Activated gamma-delta T cell (primary cell): ENCODE results near the gene MBTPS2.
"Not testable (repeated sequence)": the region's sequence is repeated elsewhere in the genome, so short reads cannot be mapped to it uniquely, and the experiment has no call there.

Experiments used
- DNase-seq: peaks from one replicate; lab custom pipeline; 2025; lab: John Stamatoyannopoulos, UW

MBTPS2 gene

GRCh38 chrX:21856504-21856903 is 17.1 kb downstream of the MBTPS2 start:
- no peak for DNase-seq

DNA sequence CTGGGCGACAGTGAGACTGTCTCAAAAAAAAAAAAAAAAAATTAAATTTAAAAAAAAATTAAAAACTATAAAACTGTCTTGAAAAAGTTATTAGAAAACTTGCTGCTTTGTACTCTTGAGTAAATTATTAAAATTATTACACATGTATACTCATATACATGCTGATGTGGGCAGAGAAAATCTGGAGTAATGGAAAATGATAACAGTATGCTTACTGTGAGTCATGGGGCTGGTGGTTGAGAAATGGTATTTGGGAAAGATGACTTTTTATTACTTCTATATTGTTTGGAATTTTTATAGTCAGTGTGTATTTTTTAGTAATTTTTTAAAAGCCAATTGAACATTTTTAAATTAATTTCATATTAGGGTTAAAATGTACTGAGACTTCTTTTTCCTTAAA is 23.8 kb downstream of the MBTPS2 start:
- DNase-seq = no peak

DNA sequence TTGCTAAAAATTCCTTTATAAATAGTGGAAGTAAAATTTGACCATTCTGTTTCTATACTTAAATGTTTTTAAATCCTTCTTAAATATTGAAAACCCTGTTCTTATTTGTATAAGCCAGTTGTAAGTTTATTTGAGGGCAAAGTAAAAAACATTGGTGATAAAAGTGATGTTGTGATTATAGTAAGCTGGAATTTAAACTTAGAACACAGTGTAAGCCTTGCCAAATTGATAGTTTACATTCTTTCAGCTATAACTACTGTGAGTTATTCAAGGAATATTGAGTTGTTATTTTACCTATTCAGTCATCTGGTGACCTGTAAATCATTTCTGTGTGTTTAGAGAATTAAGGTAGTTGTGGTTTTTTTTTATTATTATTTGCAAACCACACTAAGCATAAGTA is 26.0 kb downstream of the MBTPS2 start:
- no peak for DNase-seq

- no peak for DNase-seq
Measured at GRCh38 chrX:21870494-21870893, 31.1 kb downstream of the MBTPS2 start.

DNA sequence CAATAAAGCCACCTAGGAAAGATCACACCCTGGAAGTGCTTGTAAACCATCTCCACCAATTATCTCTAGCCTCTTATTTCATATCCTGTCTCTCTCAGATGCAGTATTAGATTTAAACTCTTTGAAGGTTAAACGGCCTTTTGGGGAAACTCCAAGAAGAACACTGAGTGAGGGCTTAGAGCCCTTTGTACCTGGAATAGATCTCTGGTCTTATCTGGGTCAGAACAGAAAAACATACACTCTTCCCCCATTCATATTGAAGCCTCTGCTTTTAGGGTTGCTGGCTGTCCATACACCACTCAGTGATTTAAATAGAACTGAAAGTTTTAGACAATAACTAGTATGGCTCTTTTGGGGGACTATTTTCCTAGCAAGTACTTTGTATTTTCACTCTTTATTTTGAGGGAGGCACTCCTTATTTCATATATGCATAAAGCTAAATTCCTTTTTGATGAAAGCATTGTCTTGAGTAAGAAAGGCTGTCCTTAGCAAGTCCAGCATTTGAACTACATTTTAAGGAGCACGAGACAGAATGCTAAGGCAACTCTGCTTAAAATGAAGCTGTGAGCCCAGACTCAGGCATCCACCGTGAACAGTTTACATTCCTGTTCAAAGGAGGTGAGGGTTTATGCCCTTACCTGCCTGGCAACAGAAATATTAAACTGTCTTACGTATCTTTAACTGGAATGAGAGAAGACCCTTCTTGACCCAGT is 33.8 kb downstream of the MBTPS2 start:
- no peak for DNase-seq

GRCh38 chrX:21874182-21874581 is 34.8 kb downstream of the MBTPS2 start:
- not testable (repeated sequence) for DNase-seq

DNA sequence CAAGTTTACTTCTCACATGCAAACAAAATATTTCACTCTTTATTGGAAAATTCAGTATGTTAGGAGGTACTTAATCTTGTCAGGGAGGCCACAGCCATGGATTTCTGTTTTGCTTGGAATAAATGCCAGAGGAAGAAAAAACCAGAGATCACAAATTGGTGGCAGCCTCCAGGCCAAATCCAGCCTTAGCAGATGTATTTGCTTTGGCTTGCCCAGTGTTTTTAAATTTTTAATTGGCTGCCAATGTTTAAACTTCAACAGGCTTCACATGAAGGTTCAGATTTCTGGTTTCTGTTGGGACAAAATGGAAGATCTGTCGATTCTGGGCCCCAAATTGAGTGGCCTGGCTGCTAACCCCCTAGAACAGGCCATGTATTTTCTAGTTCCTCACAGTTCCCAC is 35.6 kb downstream of the MBTPS2 start:
- no peak for DNase-seq

DNA sequence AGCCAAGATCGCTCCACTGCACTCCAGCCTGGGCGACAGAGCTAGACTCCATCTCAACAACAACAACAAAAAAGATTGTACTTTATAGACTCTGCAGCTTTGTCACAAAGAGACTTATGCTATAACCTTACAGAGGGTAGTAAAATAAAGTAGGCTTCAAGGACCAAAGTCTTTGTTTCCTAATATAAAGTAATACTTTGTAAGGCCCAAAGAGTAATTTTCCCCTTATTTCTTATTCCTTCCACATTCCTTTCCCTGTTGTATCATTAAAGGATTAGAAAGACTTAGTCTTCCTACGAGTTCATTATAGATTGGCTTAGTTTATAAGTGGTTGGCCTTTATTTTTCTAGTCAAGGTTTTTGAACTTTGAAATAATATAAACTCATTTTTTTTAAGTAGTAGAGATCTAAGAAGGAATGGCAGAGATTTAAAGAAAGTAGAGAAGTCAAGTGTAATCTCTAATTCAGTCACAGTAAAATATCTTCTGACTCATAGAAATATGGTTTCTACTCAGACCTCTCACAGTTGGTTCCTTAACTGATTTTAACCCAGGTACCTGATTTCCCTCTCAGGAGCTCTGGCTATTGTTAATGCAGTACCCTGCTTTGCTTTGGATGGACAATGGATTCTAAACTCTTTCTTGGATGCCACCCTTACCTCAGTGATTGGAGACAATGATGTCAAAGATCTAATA is 42.6 kb downstream of the MBTPS2 start:
- DNase-seq = no peak

DNA sequence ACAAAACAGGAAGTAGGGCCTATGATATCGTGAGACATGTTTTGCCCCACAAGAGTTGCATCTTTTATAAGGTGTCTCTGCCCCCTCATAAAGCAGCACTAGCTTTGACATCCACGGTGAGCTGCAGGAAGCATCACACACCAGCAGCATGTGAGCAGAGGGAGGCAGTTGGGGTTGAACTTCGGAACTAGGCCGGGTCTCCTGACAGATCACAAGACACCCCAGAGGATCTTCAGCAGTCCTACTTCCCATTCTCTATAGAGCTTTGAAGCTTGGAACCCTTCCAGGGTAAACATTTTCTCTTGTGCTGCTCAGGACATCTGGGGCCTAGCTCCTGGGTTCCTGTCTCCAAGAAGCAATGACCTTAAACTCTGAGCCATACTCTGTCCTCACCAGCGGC is 43.8 kb downstream of the MBTPS2 start:
- DNase-seq = no peak

- no peak for DNase-seq
Measured at GRCh38 chrX:21885568-21885967, 46.2 kb downstream of the MBTPS2 start.

DNA sequence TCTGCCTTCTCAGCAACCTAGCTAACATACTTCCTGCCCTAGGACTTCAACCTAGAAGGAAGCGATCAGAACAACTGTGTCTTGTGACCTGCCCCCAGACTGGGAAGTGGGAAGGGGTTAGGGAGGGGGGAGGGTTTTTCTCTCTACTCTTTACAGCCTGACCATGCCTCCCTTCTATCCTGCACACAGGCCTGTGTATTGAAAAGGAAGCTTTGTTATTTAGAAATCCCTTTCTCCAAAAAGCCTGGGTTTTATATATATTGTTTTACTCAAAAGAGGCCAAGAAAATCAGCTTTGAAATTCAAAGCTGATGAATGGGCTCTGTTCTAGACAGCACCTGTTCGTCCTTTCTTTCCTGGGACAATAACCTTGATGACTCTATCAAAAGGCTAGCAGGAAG is 65.9 kb downstream of the MBTPS2 start:
- no peak for DNase-seq

DNA sequence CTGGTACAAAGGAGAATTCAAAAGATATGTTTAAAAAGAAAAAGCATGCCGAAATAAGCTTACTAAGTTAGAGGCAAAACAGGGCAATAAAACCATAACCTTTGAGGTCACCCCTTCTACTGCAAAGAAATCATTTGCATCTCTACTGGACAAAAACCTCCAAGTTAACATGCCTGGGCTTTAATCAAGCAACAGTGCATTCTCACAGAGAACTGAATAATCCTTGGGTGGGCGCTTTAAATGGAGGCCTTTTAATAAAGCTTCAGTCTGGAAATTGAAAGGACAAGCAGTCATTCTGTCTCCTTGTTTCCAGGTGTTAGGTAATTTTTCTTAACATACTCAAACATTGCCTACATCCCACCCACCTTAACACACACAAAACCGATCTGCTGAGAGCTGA is 66.5 kb downstream of the MBTPS2 start:
- DNase-seq = no peak

DNA sequence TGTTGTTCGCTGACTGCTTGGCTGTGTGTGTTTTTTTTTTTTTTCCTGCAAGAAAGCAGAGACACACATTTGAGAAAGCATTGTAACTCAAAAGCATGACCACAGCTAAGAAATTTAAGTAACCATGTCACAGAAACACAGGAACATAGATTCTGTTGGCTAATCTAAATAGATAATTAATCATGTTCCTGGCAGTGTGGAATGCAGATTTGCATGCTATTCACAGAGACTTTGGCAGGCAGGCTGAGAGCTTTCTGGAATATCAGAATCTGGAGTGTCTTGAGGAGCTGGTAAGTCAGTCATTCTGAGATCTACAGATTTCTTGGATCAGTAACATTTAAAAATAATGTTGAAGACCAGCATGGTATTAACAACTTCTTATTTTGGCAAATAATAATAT is 67.8 kb downstream of the MBTPS2 start:
- no peak for DNase-seq

GRCh38 chrX:21911481-21911880 is 72.1 kb downstream of the MBTPS2 start:
- DNase-seq = no peak

DNA sequence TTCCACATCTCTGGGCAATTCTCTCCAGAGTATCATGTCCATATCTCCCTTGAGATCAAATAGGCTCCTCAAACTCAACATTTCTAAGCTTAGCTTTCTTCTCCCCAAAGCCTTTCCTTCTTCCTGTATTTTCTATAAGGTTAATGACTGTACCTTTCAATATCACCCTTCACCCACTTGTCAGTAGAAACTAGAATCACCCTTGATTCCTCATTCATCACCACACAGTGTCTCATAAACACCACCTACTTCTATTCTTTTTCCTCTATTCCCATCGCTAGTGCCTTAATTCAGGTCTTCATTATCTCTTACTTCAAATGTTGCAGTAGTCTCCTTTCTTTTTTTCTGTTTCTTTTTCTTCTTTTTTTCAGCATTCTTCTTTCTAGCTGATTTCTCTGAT is 72.8 kb downstream of the MBTPS2 start:
- DNase-seq = no peak

DNA sequence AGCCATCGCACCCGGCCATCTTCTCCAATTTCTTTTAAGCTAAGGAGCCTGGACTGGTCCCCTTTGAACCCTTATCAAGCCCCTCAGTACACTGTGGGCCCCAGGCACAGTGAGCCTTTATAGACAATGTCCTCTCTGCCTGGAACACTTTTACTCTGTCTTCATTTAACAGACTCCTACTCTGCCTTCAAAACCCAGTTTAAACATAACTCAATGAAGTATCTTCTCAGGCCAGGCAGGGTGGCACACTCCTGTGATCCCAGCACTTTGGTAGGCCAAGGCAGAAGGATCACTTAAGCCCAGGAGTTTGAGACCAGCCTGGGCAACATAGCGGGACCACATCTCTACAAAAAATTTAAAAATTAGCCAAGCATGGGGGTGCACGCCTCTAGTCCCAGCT is 73.6 kb downstream of the MBTPS2 start:
- no peak for DNase-seq

GRCh38 chrX:21926116-21926515 is 86.7 kb downstream of the MBTPS2 start:
- no peak for DNase-seq

DNA sequence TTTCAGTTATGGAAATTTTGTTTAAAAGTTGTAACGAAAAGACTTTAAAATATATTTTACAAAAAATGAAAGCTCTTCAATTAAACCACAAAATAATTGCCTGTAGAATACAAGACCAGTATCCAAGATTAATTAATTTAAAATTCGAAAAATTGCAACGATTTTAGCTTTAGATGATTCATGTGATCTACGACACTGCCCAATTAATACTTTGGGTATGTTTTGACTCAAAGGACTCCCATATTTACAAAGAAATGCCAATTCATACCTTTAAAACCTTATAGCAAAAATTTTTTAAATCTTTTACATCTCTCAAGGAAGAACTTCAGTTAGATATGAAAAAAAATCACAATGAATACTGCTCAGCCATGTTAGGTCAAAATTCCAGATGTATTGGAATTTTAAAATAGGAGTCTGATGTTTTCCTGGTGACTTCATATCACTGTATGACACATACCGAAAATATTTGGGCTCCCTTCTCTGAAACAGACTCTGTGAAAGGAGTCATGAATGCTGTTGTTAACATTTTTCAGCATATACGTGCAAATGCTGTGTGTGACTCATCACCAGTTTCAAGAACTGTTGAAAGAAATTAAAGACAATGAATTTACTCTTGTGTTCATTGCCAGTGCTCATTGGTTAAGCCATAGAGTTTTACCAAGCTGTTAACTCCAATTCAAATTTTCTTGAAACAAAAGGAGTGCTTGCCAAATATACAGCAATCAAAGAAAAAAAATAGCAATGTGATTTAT is 87.3 kb downstream of the MBTPS2 start:
- no peak for DNase-seq

GRCh38 chrX:21929209-21929608 is 89.8 kb downstream of the MBTPS2 start:
- DNase-seq = no peak

DNA sequence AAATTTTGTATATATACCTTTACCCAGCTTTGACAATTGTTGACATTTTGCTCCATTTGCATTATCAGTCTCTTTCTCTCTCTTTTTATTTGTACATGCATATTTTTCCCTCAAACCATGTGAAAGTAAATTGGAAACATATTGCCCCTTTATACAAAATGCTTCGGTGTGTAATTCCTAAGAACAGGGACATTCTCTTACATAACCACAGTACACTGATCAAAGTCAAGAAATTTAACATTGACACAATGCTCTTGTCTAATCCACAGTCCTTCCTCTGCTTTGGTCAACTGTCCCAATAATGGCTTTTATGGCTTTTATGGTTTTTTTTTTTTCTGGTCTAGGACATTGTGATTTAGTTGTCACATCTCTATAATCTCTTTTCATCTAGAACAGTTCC is 91.6 kb downstream of the MBTPS2 start:
- no peak for DNase-seq

DNA sequence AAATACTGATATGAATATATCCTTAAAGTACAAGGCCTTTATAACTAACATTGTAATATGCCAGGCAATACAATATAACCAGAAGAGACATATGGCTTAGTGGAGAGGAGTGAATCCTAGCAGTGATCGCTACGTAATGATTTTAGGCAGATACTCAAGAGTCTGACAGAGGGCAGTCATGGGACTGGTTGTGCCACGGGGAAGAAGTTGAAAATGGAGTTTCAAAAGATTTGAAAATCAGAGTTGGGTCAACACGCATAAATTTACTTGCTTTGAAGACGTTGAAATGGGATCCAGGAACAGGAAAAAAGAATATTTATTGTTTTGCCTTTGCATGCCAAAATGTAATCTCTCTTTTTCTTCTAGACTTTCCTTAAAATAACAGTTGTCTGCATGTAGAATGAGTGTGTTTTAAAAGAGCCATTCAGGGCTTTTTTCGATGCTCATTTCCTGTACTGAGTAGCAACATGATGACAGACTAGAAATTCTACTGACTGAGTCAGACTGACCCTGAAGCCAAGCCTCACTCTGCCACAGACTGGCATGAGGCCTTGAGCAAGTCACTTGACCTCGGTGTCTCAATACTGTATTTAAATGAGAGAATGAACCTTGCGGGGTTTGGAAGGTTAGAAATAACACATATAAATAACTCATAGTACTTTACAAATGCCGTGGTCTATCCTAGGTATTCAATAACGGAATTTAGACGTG is 93.0 kb downstream of the MBTPS2 start:
- no peak for DNase-seq

GRCh38 chrX:21933077-21933476 is 93.7 kb downstream of the MBTPS2 start:
- DNase-seq = no peak
